Measurements from ENCODE around the gene FNIP1. TPM values are rescaled to one million over a fixed set of nuclear protein-coding genes. Genes with fewer than 3 reads are reported as not detected.
"Not testable (repeated sequence)": the region's sequence is repeated elsewhere in the genome, so short reads cannot be mapped to it uniquely, and the experiment has no call there.

The FNIP1 gene
- polyA plus RNA-seq, 1 of the 3 experiments (the other 2 are of a cell fraction) = 2.4 TPM

- H3K9me3 ChIP-seq = no peaks in the 10 kb centered on the region
- H3F3A ChIP-seq (replicated peaks; ENCODE audit: insufficient read depth) = no peaks in the 10 kb centered on the region
- H3K36me3 ChIP-seq (replicated peaks in 1 of 2; ENCODE audit: control insufficient read depth in 1 of 2, insufficient read depth in 2 of 2, low read length in 1 of 2) = peaks cover 0 to 19% of the 10 kb centered on the region in 2 experiments
- no peaks in the 10 kb centered on the region for H3K4me1 ChIP-seq (ENCODE audit: control insufficient read depth in 1 of 2, insufficient read depth in 2 of 2, low read depth in 1 of 2, low read length in 1 of 2)
- no peak overlapping the region for H3K27ac ChIP-seq (ENCODE audit: low read depth in 2 of 2, low read length in 1 of 2)
- peaks cover 39% of the 10 kb centered on the region for H4K20me1 ChIP-seq (ENCODE audit: insufficient read depth)
- WGBS (ENCODE audit: low lambda C conversion rate) = 95% methylated on average over 11 of the region's 11 CpGs
- TF ChIP-seq RCOR1 (IDR thresholded peaks at IDR 0.05; ENCODE audit: low read length) (no peak), USF2 (IDR thresholded peaks at IDR 0.05; ENCODE audit: borderline replicate concordance, low read depth, low read length) (no peak), TEAD4 (IDR thresholded peaks at IDR 0.05; ENCODE audit: borderline replicate concordance, insufficient read depth) (no peak), SIN3A (IDR thresholded peaks at IDR 0.05; ENCODE audit: borderline replicate concordance, low read depth, low read length) (no peak), CHD2 (IDR thresholded peaks at IDR 0.05; ENCODE audit: low read length, partially characterized antibody) (no peak), POLR2AphosphoS5 (IDR thresholded peaks at IDR 0.05; ENCODE audit: low read depth, low read length) (no peak), RFX5 (IDR thresholded peaks at IDR 0.05; ENCODE audit: low read length) (no peak), MEF2A (IDR thresholded peaks at IDR 0.05; ENCODE audit: borderline replicate concordance, low read depth) (no peak)
- POLR2A ChIA-PET = no interaction called here
- no peak overlapping the region for H3K9ac ChIP-seq
- peaks cover 91% of the 10 kb centered on the region for H3K79me2 ChIP-seq (ENCODE audit: insufficient read depth)
- no peak overlapping the region for H3K4me3 ChIP-seq (ENCODE audit: low read depth in 2 of 2, low read length in 1 of 2)
- no peak for DNase-seq
- H3K27me3 ChIP-seq (ENCODE audit: insufficient read depth) = no peaks in the 10 kb centered on the region
- H3K9me2 ChIP-seq = no peaks in the 10 kb centered on the region
- no peak overlapping the region for H2AFZ ChIP-seq (ENCODE audit: low read depth)
- no peak overlapping the region for H3K4me2 ChIP-seq
- CTCF ChIA-PET = interaction anchor here (0.6 kb wide), 1 partner anchor 351 kb away, joined by 4 read pairs; no protein-coding TSS in a partner anchor
Observed at GRCh38 chr5:131782717-131783116, 14.1 kb downstream of the FNIP1 start.

GRCh38 chr5:131778141-131778540, 18.7 kb downstream of the FNIP1 start:
- H3K27ac ChIP-seq (ENCODE audit: low read depth in 2 of 2, low read length in 1 of 2); H3K9me2 ChIP-seq; DNase-seq; POLR2A ChIA-PET; H3K9ac ChIP-seq; CTCF ChIA-PET; H3F3A ChIP-seq (replicated peaks; ENCODE audit: insufficient read depth); H3K4me3 ChIP-seq (ENCODE audit: low read depth in 2 of 2, low read length in 1 of 2); H3K4me1 ChIP-seq (ENCODE audit: control insufficient read depth in 1 of 2, insufficient read depth in 2 of 2, low read depth in 1 of 2, low read length in 1 of 2); H3K4me2 ChIP-seq; H2AFZ ChIP-seq (ENCODE audit: low read depth); H3K27me3 ChIP-seq (ENCODE audit: insufficient read depth); H3K9me3 ChIP-seq: not testable (repeated sequence)
- 0% methylated on average over 1 of the region's 1 CpG for WGBS (ENCODE audit: low lambda C conversion rate)
- Histone ChIP-seq H3K36me3 (replicated peaks in 1 of 2; ENCODE audit: control insufficient read depth in 1 of 2, insufficient read depth in 2 of 2, low read length in 1 of 2) (peaks cover 0 to 27% of the 10 kb centered on the region in 2 experiments), H4K20me1 (ENCODE audit: insufficient read depth) (peaks cover 56% of the 10 kb centered on the region), H3K79me2 (ENCODE audit: insufficient read depth) (peaks cover 93% of the 10 kb centered on the region)

- ChIA-PET CTCF (no interaction called here), POLR2A (no interaction called here)
- Histone ChIP-seq H3K4me2 (no peak overlapping the region), H3K9me2 (no peaks in the 10 kb centered on the region), H3K27ac (ENCODE audit: low read depth in 2 of 2, low read length in 1 of 2) (no peak overlapping the region), H3K36me3 (replicated peaks in 1 of 2; ENCODE audit: control insufficient read depth in 1 of 2, insufficient read depth in 2 of 2, low read length in 1 of 2) (peaks cover 0 to 17% of the 10 kb centered on the region in 2 experiments), H3K79me2 (ENCODE audit: insufficient read depth) (peaks cover 93% of the 10 kb centered on the region), H2AFZ (ENCODE audit: low read depth) (no peak overlapping the region), H3F3A (replicated peaks; ENCODE audit: insufficient read depth) (no peaks in the 10 kb centered on the region), H4K20me1 (ENCODE audit: insufficient read depth) (peaks cover 73% of the 10 kb centered on the region), H3K9me3 (no peaks in the 10 kb centered on the region), H3K27me3 (ENCODE audit: insufficient read depth) (no peaks in the 10 kb centered on the region), H3K4me3 (ENCODE audit: low read depth in 2 of 2, low read length in 1 of 2) (no peak overlapping the region), H3K9ac (no peak overlapping the region), H3K4me1 (ENCODE audit: control insufficient read depth in 1 of 2, insufficient read depth in 2 of 2, low read depth in 1 of 2, low read length in 1 of 2) (peaks cover 4 to 8% of the 10 kb centered on the region in 2 experiments; a peak in 3 of 4 replicates)
- WGBS (ENCODE audit: low lambda C conversion rate) = 89% methylated on average over 1 of the region's 1 CpG
- DNase-seq = no peak
- TF ChIP-seq MXI1 (IDR thresholded peaks at IDR 0.05; ENCODE audit: low read depth, low read length) (no peak), TCF12 (IDR thresholded peaks at IDR 0.05) (no peak), PBX3 (IDR thresholded peaks at IDR 0.05) (no peak), TAF1 (IDR thresholded peaks at IDR 0.05; ENCODE audit: borderline replicate concordance, low read depth, low read length) (no peak), USF2 (IDR thresholded peaks at IDR 0.05; ENCODE audit: borderline replicate concordance, low read depth, low read length) (no peak), NFIC (IDR thresholded peaks at IDR 0.05; ENCODE audit: borderline replicate concordance) (no peak), RXRA (IDR thresholded peaks at IDR 0.05; ENCODE audit: borderline replicate concordance, low read depth) (no peak), EZH2phosphoT487 (IDR thresholded peaks at IDR 0.05; ENCODE audit: borderline replicate concordance, low read depth) (no peak), MAX (IDR thresholded peaks at IDR 0.05; ENCODE audit: low read depth) (no peak), SMC3 (IDR thresholded peaks at IDR 0.05; ENCODE audit: low read depth, low read length) (no peak), GABPA (IDR thresholded peaks at IDR 0.05; ENCODE audit: low read depth) (no peak), RAD21 (IDR thresholded peaks at IDR 0.05; ENCODE audit: low read length) (no peak)
Observed at GRCh38 chr5:131776450-131776849, 20.4 kb downstream of the FNIP1 start.
